Peyer's patch (tissue), 4 donors: Measurements from ENCODE around the gene NRN1L.
"Not testable (repeated sequence)": the region's sequence is repeated elsewhere in the genome, so short reads cannot be mapped to it uniquely, and the experiment has no call there.

Source experiments
- CTCF ChIP-seq, 6 experiments: fragments of 450-650 bp in 4 of 6; fragments of 200-600 bp in 2 of 6; sonication (generic) in 1 of 6; IDR thresholded peaks; one replicate each; pipeline ENCODE4 v1.5.1; 2017 to 2019; ENCODE audit warnings: antibody characterized with exemption in 6 of 6, mild to moderate bottlenecking in 3 of 6, moderate library complexity in 1 of 6
- POLR2A ChIP-seq, 2 donors: fragments of 450-650 bp; IDR thresholded peaks; one replicate each; pipeline ENCODE4 v1.5.1; 2017; ENCODE audit warnings: antibody characterized with exemption in 2 of 2, mild to moderate bottlenecking in 2 of 2, moderate library complexity in 2 of 2

GRCh38 chr16:67915496-67915769 lies 30.7 kb downstream of the NRN1L start:
- not testable (repeated sequence) for TF ChIP-seq CTCF, POLR2A (IDR thresholded peaks at IDR 0.05)
